Natural killer cell (primary cell): ENCODE measurements around the gene KIRREL3. TPM values are rescaled to one million over a fixed set of nuclear protein-coding genes. Genes with fewer than 3 reads are reported as not detected.

ENCODE experiments used
- ATAC-seq, 3 donors: fragments of 150-1000 bp in 2 of 3; fragments of 200-7000 bp in 1 of 3; cut with Tn5 transposase; 1 replicate in 1 of 3; 2 replicates in 2 of 3; pipeline ENCODE4 v1.10.0; 2021; ENCODE audit warnings: mild to moderate bottlenecking in 2 of 3, moderate library complexity in 2 of 3
- DNase-seq, 2 donors: peaks; one replicate each; pipeline versions ENCODE4 v3.0.0 to v3.0.0-alpha.2; 2013 to 2021; ENCODE audit warnings: mixed read lengths in 1 of 2
- H3K27ac ChIP-seq: one replicate; pipeline ENCODE4 v1.5.1; 2013; ENCODE audit warnings: mild to moderate bottlenecking, low read length
- H3K27me3 ChIP-seq: one replicate; pipeline ENCODE4 v1.6.1; 2013; ENCODE audit warnings: low read length; ENCODE audit not compliant: control insufficient read depth, insufficient read depth
- H3K36me3 ChIP-seq: one replicate; pipeline ENCODE4 v1.6.1; 2013; ENCODE audit warnings: low read length; ENCODE audit not compliant: control insufficient read depth, insufficient read depth
- H3K4me1 ChIP-seq: one replicate; pipeline ENCODE4 v1.6.1; 2013; ENCODE audit warnings: low read length; ENCODE audit not compliant: control insufficient read depth, insufficient read depth
- H3K4me3 ChIP-seq: one replicate; pipeline ENCODE4 v1.5.1; 2013; ENCODE audit warnings: low read length
- H3K9me3 ChIP-seq: one replicate; pipeline ENCODE4 v1.6.1; 2013; ENCODE audit warnings: low read length; ENCODE audit not compliant: control insufficient read depth, insufficient read depth
- H3K27ac Mint-ChIP-seq, 2 donors: one replicate each; pipeline ENCODE4 v1.8.0; 2022; ENCODE audit warnings: mild to moderate bottlenecking in 2 of 2, mixed read lengths in 2 of 2, moderate library complexity in 1 of 2
- H3K27me3 Mint-ChIP-seq, 2 donors: one replicate each; pipeline ENCODE4 v1.8.0; 2022; ENCODE audit warnings: low read depth in 2 of 2, mixed read lengths in 2 of 2
- H3K36me3 Mint-ChIP-seq: one replicate; pipeline ENCODE4 v1.8.0; 2022; ENCODE audit warnings: mixed read lengths
- H3K4me1 Mint-ChIP-seq, 2 donors: one replicate each; pipeline ENCODE4 v1.8.0; 2022; ENCODE audit warnings: mixed read lengths in 2 of 2
- H3K4me3 Mint-ChIP-seq: one replicate; pipeline ENCODE4 v1.8.0; 2022; ENCODE audit warnings: mild to moderate bottlenecking, moderate library complexity, mixed read lengths
- H3K9me3 Mint-ChIP-seq, 2 donors: one replicate each; pipeline ENCODE4 v1.8.0; 2022; ENCODE audit warnings: mixed read lengths in 2 of 2
- CTCF ChIP-seq: fragments of 200-600 bp; IDR thresholded peaks from one replicate; pipeline ENCODE4 v1.8.0; 2022; ENCODE audit warnings: antibody characterized with exemption
- WGBS: methylation state at CpG from one replicate; pipeline ENCODE4 v1.1.7; 2013; ENCODE audit warnings: missing lambda C conversion rate; ENCODE audit not compliant: insufficient coverage; 5-methylcytosine and 5-hydroxymethylcytosine counted together
- intact Hi-C: fragments of 100-400 bp; cut with micrococcal nuclease; formaldehyde crosslinking; loops from one replicate; pipeline ENCODE4 v1.14.2; 2022
- total RNA-seq, 4 donors: library from RNA; stranded (reverse); fragments of 120-200 nt in 1 of 4; gene quantifications; one replicate each; pipeline versions ENCODE4 v1.2.3 to v1.2.4, GENCODE V29; 2013 to 2022

The KIRREL3 gene
- total RNA-seq, 3 donors from 2014 or later (not counting 1 experiment from before 2014, with no cell fraction given) = not detected

GRCh38 chr11:126725043-126725442 is 275.5 kb downstream of the KIRREL3 start:
- no peak overlapping the region for H3K27ac ChIP-seq
- 78% methylated on average over 5 of the region's 5 CpGs for WGBS

GRCh38 chr11:126723665-126724045 is 276.9 kb downstream of the KIRREL3 start:
- no peak for TF ChIP-seq CTCF
- no peaks in the 10 kb centered on the region for H3K9me3 ChIP-seq
- WGBS = no CpG with 5 or more reads among the region's 1 CpG

More at GRCh38 chr11:126725043-126725442, 275.5 kb downstream of the KIRREL3 start:
- Histone ChIP-seq H3K27me3 (no peaks in the 10 kb centered on the region), H3K36me3 (no peaks in the 10 kb centered on the region), H3K9me3 (no peaks in the 10 kb centered on the region), H3K4me3 (no peak overlapping the region), H3K4me1 (peaks cover 4% of the 10 kb centered on the region)
- no peak for TF ChIP-seq CTCF
- no peak for ATAC-seq
- H3K27ac Mint-ChIP-seq = no peak overlapping the region
- H3K4me1 Mint-ChIP-seq = no peaks in the 10 kb centered on the region
- H3K27me3 Mint-ChIP-seq = no peaks in the 10 kb centered on the region
- no peak for DNase-seq
- H3K36me3 Mint-ChIP-seq = no peaks in the 10 kb centered on the region
- no peaks in the 10 kb centered on the region for H3K9me3 Mint-ChIP-seq
- H3K4me3 Mint-ChIP-seq = no peak overlapping the region
- intact Hi-C loops = no loop called here

GRCh38 chr11:126722956-126723664 is 277.5 kb downstream of the KIRREL3 start:
- Mint-ChIP-seq H3K4me1 (no peaks in the 10 kb centered on the region), H3K4me3 (no peak overlapping the region)
- 88% methylated on average over 6 of the region's 6 CpGs for WGBS

More at GRCh38 chr11:126723665-126724045, 276.9 kb downstream of the KIRREL3 start:
- no peaks in the 10 kb centered on the region for H3K9me3 Mint-ChIP-seq
- H3K27me3 Mint-ChIP-seq = peaks cover 0 to 5% of the 10 kb centered on the region in 2 donors
- Histone ChIP-seq H3K4me3 (no peak overlapping the region), H3K36me3 (no peaks in the 10 kb centered on the region), H3K27ac (no peak overlapping the region), H3K4me1 (peaks cover 4% of the 10 kb centered on the region), H3K27me3 (no peaks in the 10 kb centered on the region)
- no peaks in the 10 kb centered on the region for H3K36me3 Mint-ChIP-seq
- intact Hi-C loops = no loop called here
- H3K4me1 Mint-ChIP-seq = no peaks in the 10 kb centered on the region
- H3K4me3 Mint-ChIP-seq = no peak overlapping the region
- no peak overlapping the region for H3K27ac Mint-ChIP-seq
- DNase-seq (no peak), ATAC-seq (no peak)

More at GRCh38 chr11:126722956-126723664, 277.5 kb downstream of the KIRREL3 start:
- intact Hi-C loops = no loop called here
- Histone ChIP-seq H3K36me3 (no peaks in the 10 kb centered on the region), H3K4me1 (peaks cover 4% of the 10 kb centered on the region), H3K27me3 (no peaks in the 10 kb centered on the region), H3K4me3 (no peak overlapping the region), H3K9me3 (no peaks in the 10 kb centered on the region), H3K27ac (no peak overlapping the region)
- TF ChIP-seq CTCF = no peak
- no peak for ATAC-seq
- Mint-ChIP-seq H3K9me3 (no peaks in the 10 kb centered on the region), H3K27ac (no peak overlapping the region), H3K36me3 (no peaks in the 10 kb centered on the region), H3K27me3 (peaks cover 0 to 5% of the 10 kb centered on the region in 2 donors)
- no peak for DNase-seq
